ENCODE measurements around the gene PITX3.

PITX3 gene

DNA sequence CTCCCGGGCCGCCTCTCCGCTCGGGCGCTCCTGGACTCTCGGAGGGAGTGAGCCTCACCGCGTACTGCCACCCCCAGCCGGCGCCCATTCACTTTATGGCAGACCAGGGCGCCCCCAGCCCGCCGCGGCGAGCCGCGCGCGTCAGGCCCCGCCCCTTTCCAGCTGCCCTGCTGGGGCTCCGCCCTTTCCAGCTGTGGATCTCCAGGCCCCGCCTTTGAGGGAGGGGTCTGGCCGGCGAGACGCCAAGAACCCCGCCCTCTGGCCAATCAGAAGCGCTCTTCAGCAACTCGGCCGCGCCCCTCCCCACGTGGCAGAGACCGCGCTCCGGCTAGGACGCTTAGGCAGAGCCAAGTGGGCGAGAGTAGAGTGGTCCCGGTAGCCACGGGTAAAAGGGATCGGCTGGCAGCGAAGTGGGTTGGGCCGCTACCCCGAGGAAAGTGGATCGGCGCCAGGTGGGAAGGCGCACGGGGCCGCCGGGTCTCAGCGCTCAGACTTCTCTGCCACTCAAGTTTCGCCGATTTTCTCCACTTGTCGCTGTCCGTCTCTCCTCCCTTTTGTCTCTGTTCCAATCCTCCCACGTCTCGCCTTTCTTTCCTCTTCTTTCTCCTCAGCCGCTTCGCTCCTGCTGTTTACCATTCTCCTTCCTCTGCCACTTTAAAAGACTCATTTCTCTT is at the start of gene PITX3:
Gene PITX3, minus strand, starts transcription at position 69 of the 674 bp plus-strand sequence. CDS start 9,432 bp downstream, outside the sequence.
- Histone ChIP-seq H3K27ac (no peak within 1 kb of the TSS), H3K9me3 (replicated peaks in 1 of 11) (peaks cover 0 to 15% (median 8%) of the 10 kb centered on the region in 11 experiments; a peak in 15 of 22 replicates), H4K20me1 (peaks cover 0 to 12% (median 8%) of the 10 kb centered on the region in 11 experiments; a peak in 15 of 22 replicates), H3K9ac (no peak within 1 kb of the TSS), H3K36me3 (no peaks in the 10 kb centered on the region), H3K4me2 (peak within 1 kb of the TSS; percentile 36 to 68 (median 49); a peak in 19 of 22 replicates), H3K27me3 (peaks cover 31 to 50% (median 44%) of the 10 kb centered on the region in 11 experiments), H3K4me1 (peaks cover 12 to 20% (median 13%) of the 10 kb centered on the region in 10 experiments), H3K4me3 (peak within 1 kb of the TSS in 8 of 10 experiments; percentile 21 to 56 (median 38); a peak in 12 of 20 replicates)
- no peak for TF ChIP-seq Cebpa-rat (IDR thresholded peaks at IDR 0.05)

DNA sequence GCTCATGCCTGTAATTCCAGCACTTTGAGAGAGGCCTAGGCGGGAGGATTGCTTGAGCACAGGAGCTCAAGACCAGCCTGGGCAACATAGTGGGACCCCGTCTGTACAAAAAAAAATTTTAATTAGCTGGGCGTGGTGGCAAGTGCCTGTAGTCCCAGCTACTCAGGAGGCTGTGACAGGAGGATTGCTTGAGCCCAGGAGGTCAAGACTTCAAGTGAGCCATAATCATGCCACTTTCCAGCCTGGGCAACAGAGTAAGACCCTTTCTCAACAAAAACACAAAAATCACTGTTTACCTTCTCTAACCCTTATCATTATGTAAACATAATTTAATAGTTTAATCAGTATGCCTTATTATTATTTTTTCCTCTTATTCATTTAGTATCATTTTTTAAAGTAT is 48.5 kb upstream of the PITX3 start:
- Histone ChIP-seq H3K9ac (no peak overlapping the region), H3K27me3 (no peaks in the 10 kb centered on the region), H4K20me1 (peaks cover 19 to 95% (median 64%) of the 10 kb centered on the region in 11 experiments; a peak in 20 of 22 replicates), H3K4me1 (no peaks in the 10 kb centered on the region), H3K27ac (no peak overlapping the region), H3K4me2 (no peak overlapping the region), H3K9me3 (replicated peaks in 1 of 11) (no peaks in the 10 kb centered on the region), H3K4me3 (no peak overlapping the region), H3K36me3 (peaks cover 7 to 65% (median 31%) of the 10 kb centered on the region in 11 experiments; a peak in 21 of 22 replicates)
- TF ChIP-seq Cebpa-rat (IDR thresholded peaks at IDR 0.05) = no peak

DNA sequence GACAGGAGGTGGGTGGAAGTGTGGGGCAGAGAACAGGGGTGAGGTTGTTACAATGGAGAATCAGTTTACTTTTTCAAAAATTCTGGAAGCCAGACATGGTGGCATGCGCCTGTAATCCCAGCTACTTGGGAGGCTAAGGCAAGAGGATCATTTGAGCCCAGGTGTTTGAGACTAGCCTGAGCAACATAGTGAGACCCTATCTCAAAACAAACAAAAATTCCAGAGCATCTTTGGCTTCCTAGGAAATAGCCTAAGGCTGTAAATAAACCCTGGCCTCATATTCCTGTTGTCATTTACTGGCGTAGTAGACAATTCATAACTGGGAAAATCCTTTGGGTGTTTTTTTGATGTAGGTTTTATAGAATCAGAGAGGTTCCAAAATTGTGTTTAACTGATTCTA is 48.0 kb upstream of the PITX3 start:
- Histone ChIP-seq H3K9ac (no peak overlapping the region), H3K27me3 (no peaks in the 10 kb centered on the region), H3K4me3 (no peak overlapping the region), H3K36me3 (peaks cover 7 to 70% (median 32%) of the 10 kb centered on the region in 11 experiments; a peak in 21 of 22 replicates), H4K20me1 (peaks cover 19 to 95% (median 64%) of the 10 kb centered on the region in 11 experiments; a peak in 20 of 22 replicates), H3K4me1 (no peaks in the 10 kb centered on the region), H3K27ac (no peak overlapping the region), H3K9me3 (replicated peaks in 1 of 11) (no peaks in the 10 kb centered on the region), H3K4me2 (no peak overlapping the region)
- TF ChIP-seq Cebpa-rat (IDR thresholded peaks at IDR 0.05) = no peak

DNA sequence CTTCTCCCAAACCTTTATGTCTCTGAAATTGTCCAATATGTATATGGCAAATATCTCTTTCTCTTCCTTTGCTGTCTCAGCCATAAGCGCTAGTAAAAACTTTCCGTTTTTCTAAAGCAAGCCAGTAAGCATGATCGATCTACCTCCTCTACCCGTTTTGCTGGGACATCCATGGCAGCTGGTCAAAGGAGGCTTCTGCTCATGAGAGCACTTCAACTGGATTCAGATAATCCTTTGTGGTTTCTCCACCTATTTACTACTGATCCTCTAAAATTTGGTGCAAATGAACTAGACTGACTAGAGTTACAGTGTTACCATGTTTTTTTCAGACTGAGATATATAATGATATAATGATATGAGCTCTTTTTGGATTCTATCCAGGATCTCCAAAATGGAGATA is 46.7 kb upstream of the PITX3 start:
- Histone ChIP-seq H3K9me3 (replicated peaks in 1 of 11) (no peaks in the 10 kb centered on the region), H4K20me1 (peaks cover 27 to 96% (median 67%) of the 10 kb centered on the region in 11 experiments; a peak in 20 of 22 replicates), H3K4me2 (no peak overlapping the region), H3K36me3 (peaks cover 14 to 83% (median 36%) of the 10 kb centered on the region in 11 experiments; a peak in 21 of 22 replicates), H3K4me3 (no peak overlapping the region), H3K4me1 (no peaks in the 10 kb centered on the region), H3K9ac (no peak overlapping the region), H3K27ac (no peak overlapping the region), H3K27me3 (no peaks in the 10 kb centered on the region)
- no peak for TF ChIP-seq Cebpa-rat (IDR thresholded peaks at IDR 0.05)

DNA sequence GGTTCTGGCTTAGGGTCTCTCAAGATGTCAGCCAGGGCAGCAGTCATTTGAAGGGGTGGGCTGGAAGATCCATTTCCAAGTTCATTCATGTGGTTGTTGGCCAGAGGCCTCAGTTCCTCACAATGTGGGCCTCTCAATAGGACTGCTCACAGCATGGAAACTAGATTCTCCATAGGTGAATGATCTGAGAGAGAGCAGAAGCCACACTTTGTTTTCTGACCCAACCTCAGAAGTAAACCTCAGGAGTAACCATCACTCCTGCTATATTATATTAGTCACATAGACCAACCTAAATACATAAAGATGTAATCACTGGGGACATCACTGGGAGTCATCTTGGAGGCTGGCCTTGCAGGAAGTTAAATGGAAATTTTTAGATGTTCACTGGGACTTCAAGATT is 46.2 kb upstream of the PITX3 start:
- no peak for TF ChIP-seq Cebpa-rat (IDR thresholded peaks at IDR 0.05)
- H3K9me3 ChIP-seq (replicated peaks in 1 of 11) = no peaks in the 10 kb centered on the region
- peaks cover 14 to 86% (median 40%) of the 10 kb centered on the region in 11 experiments for H3K36me3 ChIP-seq
- H3K27me3 ChIP-seq = no peaks in the 10 kb centered on the region
- no peak overlapping the region for H3K9ac ChIP-seq
- peaks cover 29 to 96% (median 70%) of the 10 kb centered on the region in 11 experiments; a peak in 20 of 22 replicates for H4K20me1 ChIP-seq
- H3K4me1 ChIP-seq = no peaks in the 10 kb centered on the region
- H3K4me3 ChIP-seq = no peak overlapping the region
- H3K4me2 ChIP-seq = no peak overlapping the region
- no peak overlapping the region for H3K27ac ChIP-seq

DNA sequence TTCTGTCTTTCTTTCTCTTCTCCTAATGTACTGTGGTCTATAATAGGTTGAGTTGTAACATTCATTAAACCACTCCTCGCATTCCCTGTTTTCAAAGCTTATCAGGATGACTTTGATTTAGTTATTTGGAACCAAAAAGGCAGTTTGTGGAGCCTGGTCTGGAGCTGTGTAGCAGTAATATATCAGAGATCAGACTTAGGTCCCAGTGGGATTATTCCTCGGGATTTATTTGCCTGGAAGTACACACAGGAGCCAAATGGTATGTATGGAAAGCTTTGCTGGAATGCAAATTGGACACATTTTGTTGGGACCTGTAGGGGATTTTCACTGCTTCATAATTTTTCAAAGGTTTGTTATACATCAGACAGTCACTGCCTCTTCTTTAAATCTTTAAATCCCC is 44.9 kb upstream of the PITX3 start:
- peaks cover 29 to 93% (median 65%) of the 10 kb centered on the region in 11 experiments; a peak in 20 of 22 replicates for H4K20me1 ChIP-seq
- H3K36me3 ChIP-seq = peaks cover 14 to 82% (median 38%) of the 10 kb centered on the region in 11 experiments
- no peak overlapping the region for H3K27ac ChIP-seq
- H3K9me3 ChIP-seq (replicated peaks in 1 of 11) = no peaks in the 10 kb centered on the region
- no peaks in the 10 kb centered on the region for H3K27me3 ChIP-seq
- no peak for TF ChIP-seq Cebpa-rat (IDR thresholded peaks at IDR 0.05)
- peaks cover under 1 to 1% (median under 1%) of the 10 kb centered on the region in 10 experiments; a peak in 18 of 20 replicates for H3K4me1 ChIP-seq
- no peak overlapping the region for H3K9ac ChIP-seq
- no peak overlapping the region for H3K4me2 ChIP-seq
- no peak overlapping the region for H3K4me3 ChIP-seq

DNA sequence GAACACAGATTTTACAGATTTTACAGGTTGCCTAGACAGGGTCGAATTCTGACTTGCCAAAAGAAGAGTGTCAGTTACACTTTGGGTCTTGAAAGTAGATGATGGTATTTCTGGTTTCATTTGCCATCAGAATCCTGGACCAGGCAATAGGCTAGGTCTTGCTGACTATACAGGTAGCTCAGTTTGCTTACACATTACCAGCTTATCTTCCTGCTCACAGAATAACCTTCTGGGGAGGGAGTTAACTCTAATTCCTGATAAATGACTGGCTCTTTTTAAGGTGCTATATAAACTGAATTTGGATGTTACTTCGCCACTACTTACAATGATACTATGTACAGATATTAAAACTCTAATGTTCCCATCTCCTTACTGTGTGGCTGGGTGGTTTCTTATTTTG is 43.8 kb upstream of the PITX3 start:
- no peak for TF ChIP-seq Cebpa-rat (IDR thresholded peaks at IDR 0.05)
- Histone ChIP-seq H3K36me3 (peaks cover 14 to 75% (median 38%) of the 10 kb centered on the region in 11 experiments), H4K20me1 (peaks cover 31 to 93% (median 66%) of the 10 kb centered on the region in 11 experiments), H3K27ac (no peak overlapping the region), H3K9me3 (replicated peaks in 1 of 11) (no peaks in the 10 kb centered on the region), H3K27me3 (no peaks in the 10 kb centered on the region), H3K4me1 (peaks cover 11 to 12% (median 12%) of the 10 kb centered on the region in 10 experiments), H3K4me3 (no peak overlapping the region), H3K4me2 (no peak overlapping the region), H3K9ac (no peak overlapping the region)

DNA sequence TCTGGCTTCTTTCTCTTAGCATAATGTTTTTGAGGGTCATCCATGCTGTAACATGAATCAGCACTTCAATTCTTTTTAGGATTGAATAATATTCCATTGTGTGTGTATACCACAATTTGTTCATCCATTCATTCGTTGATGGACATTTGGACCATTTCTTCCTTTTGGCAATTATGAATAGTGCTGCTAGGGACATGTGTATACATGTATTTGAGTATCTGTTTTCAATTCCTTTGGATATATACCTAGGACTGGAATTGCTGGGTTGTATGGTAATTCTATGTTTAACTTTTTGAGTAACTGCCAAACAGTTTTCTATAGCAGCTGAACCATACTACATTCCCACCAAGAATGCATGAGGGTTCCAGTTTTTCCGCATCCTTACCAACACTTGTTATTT is 43.2 kb upstream of the PITX3 start:
- no peak overlapping the region for H3K4me2 ChIP-seq
- H3K4me3 ChIP-seq = no peak overlapping the region
- H3K36me3 ChIP-seq = peaks cover 14 to 69% (median 35%) of the 10 kb centered on the region in 11 experiments; a peak in 21 of 22 replicates
- no peak for TF ChIP-seq Cebpa-rat (IDR thresholded peaks at IDR 0.05)
- H3K9ac ChIP-seq = no peak overlapping the region
- H3K27me3 ChIP-seq = no peaks in the 10 kb centered on the region
- H3K9me3 ChIP-seq (replicated peaks in 1 of 11) = no peaks in the 10 kb centered on the region
- no peak overlapping the region for H3K27ac ChIP-seq
- H3K4me1 ChIP-seq = peaks cover 17 to 18% (median 18%) of the 10 kb centered on the region in 10 experiments
- H4K20me1 ChIP-seq = peaks cover 31 to 93% (median 67%) of the 10 kb centered on the region in 11 experiments

DNA sequence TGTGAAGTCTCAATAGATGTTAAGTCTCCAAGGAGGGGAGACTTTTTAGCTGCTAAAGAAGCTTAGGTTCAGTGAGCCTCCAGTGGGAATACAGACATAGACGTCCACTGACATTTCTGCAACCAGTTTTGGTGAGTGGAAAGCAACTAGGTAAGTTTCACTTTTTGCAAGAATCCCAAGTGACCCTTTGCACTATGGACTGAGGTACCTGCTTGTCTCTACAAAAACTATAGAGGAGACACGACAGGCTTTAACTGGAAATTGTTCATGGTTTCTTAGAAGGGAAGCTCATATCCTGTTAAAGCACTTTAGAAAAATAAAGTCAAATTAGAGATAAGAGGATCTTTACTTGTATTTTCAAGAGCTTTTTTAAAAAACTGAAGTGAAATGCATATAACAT is 42.6 kb upstream of the PITX3 start:
- H3K9me3 ChIP-seq (replicated peaks in 1 of 11) = no peaks in the 10 kb centered on the region
- peaks cover 19 to 25% (median 23%) of the 10 kb centered on the region in 10 experiments for H3K4me1 ChIP-seq
- H3K27me3 ChIP-seq = no peaks in the 10 kb centered on the region
- H4K20me1 ChIP-seq = peaks cover 28 to 93% (median 68%) of the 10 kb centered on the region in 11 experiments
- peaks cover 14 to 63% (median 33%) of the 10 kb centered on the region in 11 experiments; a peak in 21 of 22 replicates for H3K36me3 ChIP-seq
- no peak overlapping the region for H3K9ac ChIP-seq
- no peak overlapping the region for H3K4me3 ChIP-seq
- TF ChIP-seq Cebpa-rat (IDR thresholded peaks at IDR 0.05) = no peak
- no peak overlapping the region for H3K4me2 ChIP-seq
- no peak overlapping the region for H3K27ac ChIP-seq

All from BLaER1 treated with 17β-estradiol and CSF1 and Interleukin-3, amounts not matched to agents 10 nM and 100 nM (cell line).